Kidney (tissue), 14 donors: Measurements from ENCODE around the gene LRRC59. TPM values are rescaled to one million over a fixed set of nuclear protein-coding genes. Genes with fewer than 3 reads are reported as not detected.
A peak's percentile ranks its signal among the peaks of the same experiment; 100 is the strongest.

Experiments
- DNase-seq, 5 donors: peaks; one replicate each; pipeline ENCODE4 v3.0.0-alpha.2; 2013 to 2020
- FAIRE-seq: peaks from 2 replicates; lab custom pipeline; 2012; peaks lifted over from hg19 to GRCh38; lab: Jason Lieb, UNC
- H3K27ac ChIP-seq, 2 donors: one replicate each; pipeline ENCODE4 v1.7.0; 2013; ENCODE audit warnings: low read depth in 2 of 2, low read length in 2 of 2, inconsistent platforms in 1 of 2
- H3K27me3 ChIP-seq: one replicate; pipeline ENCODE4 v1.7.1; 2013; ENCODE audit warnings: low read length, inconsistent platforms; ENCODE audit not compliant: control insufficient read depth, insufficient read depth
- H3K36me3 ChIP-seq, 3 donors: one replicate each; pipeline versions ENCODE4 v1.7.0 to v1.7.1; 2013; ENCODE audit warnings: low read length in 3 of 3, control low read depth in 1 of 3, inconsistent platforms in 1 of 3; ENCODE audit not compliant: insufficient read depth in 3 of 3, control insufficient read depth in 2 of 3
- H3K4me1 ChIP-seq, 3 donors: one replicate each; pipeline versions ENCODE4 v1.7.0 to v1.7.1; 2013; ENCODE audit warnings: low read length in 3 of 3, inconsistent platforms in 1 of 3, low read depth in 1 of 3; ENCODE audit not compliant: control insufficient read depth in 2 of 3, insufficient read depth in 2 of 3
- H3K4me3 ChIP-seq, 3 donors: one replicate each; pipeline versions ENCODE4 v1.7.0 to v1.8.1; 2013; ENCODE audit warnings: low read length in 3 of 3, control low read depth in 1 of 3, inconsistent platforms in 1 of 3
- H3K9ac ChIP-seq, 3 donors: one replicate each; pipeline versions ENCODE4 v1.7.0 to v1.7.1; 2013; ENCODE audit warnings: low read length in 3 of 3, control low read depth in 1 of 3, inconsistent platforms in 1 of 3
- H3K9me3 ChIP-seq, 3 donors: one replicate each; pipeline versions ENCODE4 v1.7.0 to v1.7.1; 2013; ENCODE audit warnings: low read length in 3 of 3, control low read depth in 1 of 3, inconsistent platforms in 1 of 3; ENCODE audit not compliant: control insufficient read depth in 2 of 3, insufficient read depth in 1 of 3
- intact Hi-C: fragments of 100-400 bp; cut with DNase I; formaldehyde crosslinking; loops from one replicate; pipeline ENCODE4 v1.11.1; 2022
- polyA plus RNA-seq: library from polyadenylated mRNA; stranded (reverse); fragments of 350-450 nt; fragmentation: Illumina TruSeq; extraction: RNeasy Lipid Tissue Mini Kit (QIAGEN cat#74804); gene quantifications from one replicate; pipeline ENCODE4 v1.2.3, GENCODE V29; 2014; ENCODE audit warnings: low read depth, low replicate concordance; ENCODE audit not compliant: insufficient read depth
- total RNA-seq: library from RNA; stranded (reverse); fragmentation: NEBNext Ultra II Directional; extraction: Animal tissue kit (Norgen Biotek cat#: 25700); gene quantifications from one replicate; pipeline ENCODE4 v1.2.1, GENCODE V29; 2021
- TF ChIP-seq, protein P1 (sequence below): IDR thresholded peaks from 3 replicates; pipeline ENCODE4 v1.5.1; 2012; ENCODE audit warnings: mild to moderate bottlenecking, moderate library complexity, borderline replicate concordance; ENCODE audit not compliant: insufficient read depth; ENCODE audit errors: extremely low read depth
- donor health status: control.
- donor health status: control.
- donor health status: control.
- donor health status: control.
- donor health status: control.
- donor health status: DM: yes; HTN: yes; CAD: no.
- donor health status: Normal renal cell carcinoma (clear cell type).

LRRC59 gene
- total and polyA plus RNA-seq, 2 donors from 2014 or later: 37.0 to 61.7 TPM

- peaks cover 8 to 37% (median 33%) of the 10 kb centered on the region in 3 donors for H3K36me3 ChIP-seq
- DNase-seq (no peak), FAIRE-seq (no peak)
- no peak overlapping the region for H3K27ac ChIP-seq
- no peaks in the 10 kb centered on the region for H3K4me1 ChIP-seq
- intact Hi-C loops: no loop called here
- H3K27me3 ChIP-seq: no peaks in the 10 kb centered on the region
- H3K9ac ChIP-seq: no peak overlapping the region
- TF ChIP-seq, protein P1, sequence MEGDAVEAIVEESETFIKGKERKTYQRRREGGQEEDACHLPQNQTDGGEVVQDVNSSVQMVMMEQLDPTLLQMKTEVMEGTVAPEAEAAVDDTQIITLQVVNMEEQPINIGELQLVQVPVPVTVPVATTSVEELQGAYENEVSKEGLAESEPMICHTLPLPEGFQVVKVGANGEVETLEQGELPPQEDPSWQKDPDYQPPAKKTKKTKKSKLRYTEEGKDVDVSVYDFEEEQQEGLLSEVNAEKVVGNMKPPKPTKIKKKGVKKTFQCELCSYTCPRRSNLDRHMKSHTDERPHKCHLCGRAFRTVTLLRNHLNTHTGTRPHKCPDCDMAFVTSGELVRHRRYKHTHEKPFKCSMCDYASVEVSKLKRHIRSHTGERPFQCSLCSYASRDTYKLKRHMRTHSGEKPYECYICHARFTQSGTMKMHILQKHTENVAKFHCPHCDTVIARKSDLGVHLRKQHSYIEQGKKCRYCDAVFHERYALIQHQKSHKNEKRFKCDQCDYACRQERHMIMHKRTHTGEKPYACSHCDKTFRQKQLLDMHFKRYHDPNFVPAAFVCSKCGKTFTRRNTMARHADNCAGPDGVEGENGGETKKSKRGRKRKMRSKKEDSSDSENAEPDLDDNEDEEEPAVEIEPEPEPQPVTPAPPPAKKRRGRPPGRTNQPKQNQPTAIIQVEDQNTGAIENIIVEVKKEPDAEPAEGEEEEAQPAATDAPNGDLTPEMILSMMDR: no peak
- H3K4me3 ChIP-seq: no peak overlapping the region
- no peaks in the 10 kb centered on the region for H3K9me3 ChIP-seq
Observed at GRCh38 chr17:50365649-50366393, 31.5 kb downstream of the LRRC59 start.

DNA sequence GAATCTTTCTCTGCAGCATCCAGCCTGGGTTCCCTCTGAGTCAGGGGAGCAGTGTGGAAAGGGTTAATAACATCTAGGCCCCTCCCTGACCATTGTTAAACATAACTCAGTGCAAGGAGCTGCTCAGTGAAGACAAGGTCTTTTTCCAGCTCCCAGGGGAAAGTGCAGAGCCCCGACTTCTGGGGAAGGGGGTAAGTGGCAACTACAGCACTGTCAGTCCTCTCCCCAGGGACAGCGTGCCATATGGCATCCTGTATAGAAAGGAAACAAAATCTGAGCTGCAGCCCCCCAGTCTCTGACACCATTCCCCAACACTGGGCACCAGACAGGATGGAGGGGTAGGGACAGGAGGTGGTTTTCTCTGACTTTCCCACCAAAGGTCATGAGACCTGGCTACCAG lies 32.2 kb downstream of the LRRC59 start:
- no peaks in the 10 kb centered on the region for H3K4me1 ChIP-seq
- H3K9ac ChIP-seq: no peak overlapping the region
- H3K27me3 ChIP-seq: no peaks in the 10 kb centered on the region
- no peak overlapping the region for H3K27ac ChIP-seq
- DNase-seq (no peak), FAIRE-seq (no peak)
- H3K36me3 ChIP-seq: peaks cover 8 to 34% (median 30%) of the 10 kb centered on the region in 3 donors
- TF ChIP-seq, protein P1: no peak
- H3K4me3 ChIP-seq: no peak overlapping the region
- intact Hi-C loops: no loop called here
- no peaks in the 10 kb centered on the region for H3K9me3 ChIP-seq

DNA sequence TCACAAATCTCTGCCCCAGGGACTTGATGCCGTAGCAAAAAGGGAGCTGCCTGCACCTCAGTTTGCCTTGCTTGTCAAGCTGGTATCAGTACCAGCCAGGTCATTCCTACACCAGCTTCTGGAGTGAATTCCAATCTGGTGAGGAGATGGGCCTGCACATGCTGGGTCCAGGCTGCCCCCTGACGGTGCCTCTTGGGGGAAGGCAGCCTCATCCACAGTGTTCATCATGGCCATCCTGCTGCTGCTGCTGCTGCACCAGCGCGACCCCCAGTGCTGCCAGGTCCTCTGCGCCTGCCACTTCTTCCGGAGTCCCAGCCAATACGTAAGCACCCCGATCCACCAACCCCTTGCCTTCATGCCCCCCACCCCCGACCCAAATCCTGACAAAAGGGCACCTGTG lies 32.6 kb downstream of the LRRC59 start:
- Histone ChIP-seq H3K9me3 (no peaks in the 10 kb centered on the region), H3K4me1 (no peaks in the 10 kb centered on the region), H3K36me3 (peaks cover 6 to 29% (median 26%) of the 10 kb centered on the region in 3 donors), H3K27me3 (no peaks in the 10 kb centered on the region), H3K27ac (no peak overlapping the region), H3K9ac (no peak overlapping the region), H3K4me3 (no peak overlapping the region)
- peak in 1 of 5 donors; percentile 14 for DNase-seq
- TF ChIP-seq, protein P1: no peak
- intact Hi-C loops: no loop called here
- no peak for FAIRE-seq

- no peak for FAIRE-seq
- intact Hi-C loops: no loop called here
- no peaks in the 10 kb centered on the region for H3K9me3 ChIP-seq
- no peaks in the 10 kb centered on the region for H3K27me3 ChIP-seq
- no peak overlapping the region for H3K9ac ChIP-seq
- H3K36me3 ChIP-seq: peaks cover 5 to 24% (median 23%) of the 10 kb centered on the region in 3 donors
- H3K4me3 ChIP-seq: no peak overlapping the region
- TF ChIP-seq, protein P1: no peak
- H3K27ac ChIP-seq: no peak overlapping the region
- DNase-seq: no peak
- H3K4me1 ChIP-seq: no peaks in the 10 kb centered on the region
Observed at GRCh38 chr17:50364061-50364458, 33.3 kb downstream of the LRRC59 start.
